HG03460 (cell line): Measurements from ENCODE around the gene UQCC5.

Source experiments
- ATAC-seq: cut with Tn5 transposase; IDR thresholded peaks from one replicate; pipeline ENCODE4 v1.9.1; 2021; ENCODE audit not compliant: unreplicated experiment

UQCC5 gene

GRCh38 chr3:52558436-52558835 lies 22.0 kb downstream of the UQCC5 start:
- no peak for ATAC-seq

- no peak for ATAC-seq
Observed at GRCh38 chr3:52561028-52561747, 24.8 kb downstream of the UQCC5 start.

- no peak for ATAC-seq
Observed at GRCh38 chr3:52563984-52564383, 27.6 kb downstream of the UQCC5 start.

GRCh38 chr3:52568069-52568468 lies 31.7 kb downstream of the UQCC5 start:
- no peak for ATAC-seq

- no peak for ATAC-seq
Observed at GRCh38 chr3:52570076-52570475, 33.7 kb downstream of the UQCC5 start.

GRCh38 chr3:52572221-52572620 lies 35.8 kb downstream of the UQCC5 start:
- no peak for ATAC-seq

GRCh38 chr3:52574056-52574965 lies 37.9 kb downstream of the UQCC5 start:
- ATAC-seq: no peak
